A549 (cell line): ENCODE data around the gene CCDC170.

Experiments
- CTCF ChIP-seq: fragments of >200 bp; sonication (Bioruptor Twin); formaldehyde crosslinking; IDR thresholded peaks from 3 replicates; pipeline ENCODE4 v1.5.1; 2016
- EP300 ChIP-seq, 2 experiments: fragments of >200 bp; sonication (Bioruptor Twin); formaldehyde crosslinking; IDR thresholded peaks; 2 replicates in 1 of 2; 3 replicates in 1 of 2; pipeline ENCODE4 v1.6.1; 2016 to 2017
- HES2 ChIP-seq: fragments of >200 bp; sonication (Bioruptor Twin); formaldehyde crosslinking; IDR thresholded peaks from 2 replicates; pipeline ENCODE4 v1.6.1; 2016
- HOXB13 ChIP-seq: fragments of 250-450 bp; sonication (Bioruptor Pico); IDR thresholded peaks from 2 replicates; pipeline ENCODE4 v1.5.0; 2020; ENCODE audit warnings: low read depth, mild to moderate bottlenecking, moderate library complexity
- MAFK ChIP-seq: fragments of 450-650 bp; IDR thresholded peaks from 2 replicates; pipeline ENCODE4 v1.6.1; 2014; ENCODE audit not compliant: partially characterized antibody
- MAX ChIP-seq: IDR thresholded peaks from 2 replicates; pipeline ENCODE4 v1.6.1; 2012
- MAZ ChIP-seq: fragments of 150-350 bp; IDR thresholded peaks from 2 replicates; pipeline ENCODE4 v1.6.1; 2014; ENCODE audit warnings: antibody characterized with exemption, low read depth, low read length, borderline replicate concordance
- PBX3 ChIP-seq: IDR thresholded peaks from 2 replicates; pipeline ENCODE4 v1.6.1; 2012
- POLR2A ChIP-seq: IDR thresholded peaks from 2 replicates; pipeline ENCODE4 v1.6.1; 2012; ENCODE audit warnings: mild to moderate bottlenecking, low read length
- REST ChIP-seq: fragments of 200-600 bp; sonication (generic); IDR thresholded peaks from 2 replicates; pipeline ENCODE4 v1.6.1; 2016; ENCODE audit warnings: antibody characterized with exemption, mild to moderate bottlenecking, moderate library complexity
- USF2 ChIP-seq: fragments of 450-650 bp; IDR thresholded peaks from 2 replicates; pipeline ENCODE4 v1.6.1; 2014; ENCODE audit warnings: antibody characterized with exemption
- ZFP36 ChIP-seq: fragments of 450-650 bp; IDR thresholded peaks from 2 replicates; pipeline ENCODE4 v1.6.1; 2014; ENCODE audit warnings: borderline replicate concordance; ENCODE audit not compliant: partially characterized antibody

- TF ChIP-seq REST: no peak
- TF ChIP-seq CTCF: no peak
- TF ChIP-seq HES2: no peak
- TF ChIP-seq MAX: no peak
- TF ChIP-seq MAZ: no peak
- TF ChIP-seq PBX3: no peak
- TF ChIP-seq USF2: no peak
- no peak for TF ChIP-seq ZFP36
- TF ChIP-seq EP300 (IDR thresholded peaks at IDR 0.05): no peak
- TF ChIP-seq HOXB13: no peak
- TF ChIP-seq POLR2A: no peak
- TF ChIP-seq MAFK: peak; percentile 33
These were observed 8.7 kb downstream of the CCDC170 start for GRCh38 chr6:151502499-151502898.
